Breast epithelium (tissue), 4 donors: ENCODE results near the gene SPTLC1. TPM values are rescaled to one million over a fixed set of nuclear protein-coding genes. Genes with fewer than 3 reads are reported as not detected.
"Not testable (repeated sequence)": the region's sequence is repeated elsewhere in the genome, so short reads cannot be mapped to it uniquely, and the experiment has no call there.

ENCODE experiments used
- DNase-seq, 2 donors: peaks; one replicate each; pipeline ENCODE4 v3.0.0-alpha.2; 2019; ENCODE audit warnings: low spot score in 2 of 2
- H3K27ac ChIP-seq, 2 donors: fragments of 200-600 bp; sonication (generic) in 1 of 2; one replicate each; pipeline ENCODE4 v1.5.1; 2016 to 2019; ENCODE audit warnings: mild to moderate bottlenecking in 1 of 2
- H3K27me3 ChIP-seq, 2 donors: fragments of 200-600 bp; sonication (generic) in 1 of 2; one replicate each; pipeline versions ENCODE4 v1.5.1 to v1.6.0; 2017 to 2019; ENCODE audit warnings: control low read depth in 1 of 2, mild to moderate bottlenecking in 1 of 2
- H3K36me3 ChIP-seq: fragments of 200-600 bp; one replicate; pipeline ENCODE4 v1.5.1; 2019
- H3K4me1 ChIP-seq, 2 donors: fragments of 200-600 bp; sonication (generic); one replicate each; pipeline ENCODE4 v1.5.1; 2016 to 2019; ENCODE audit warnings: control low read depth in 1 of 2
- H3K4me3 ChIP-seq, 3 donors: fragments of 200-600 bp; sonication (generic); 1 replicate in 2 of 3; 2 replicates in 1 of 3; pipeline ENCODE4 v1.5.1; 2016 to 2019; ENCODE audit warnings: mild to moderate bottlenecking in 3 of 3, moderate library complexity in 2 of 3
- H3K9me3 ChIP-seq, 2 donors: fragments of 200-600 bp; sonication (generic) in 1 of 2; one replicate each; pipeline ENCODE4 v1.5.1; 2016 to 2019; ENCODE audit warnings: control low read depth in 1 of 2
- POLR2A ChIP-seq: fragments of 450-650 bp; IDR thresholded peaks from one replicate; pipeline ENCODE4 v1.6.1; 2016; ENCODE audit warnings: antibody characterized with exemption, mild to moderate bottlenecking, moderate library complexity
- POLR2AphosphoS5 ChIP-seq, 3 donors: sonication (generic); formaldehyde crosslinking; IDR thresholded peaks; one replicate each; pipeline ENCODE4 v1.6.1; 2017; ENCODE audit warnings: antibody characterized with exemption in 3 of 3
- intact Hi-C: fragments of 100-400 bp; cut with DNase I; formaldehyde crosslinking; loops from one replicate; pipeline ENCODE4 v1.15.1; 2023; ENCODE audit warnings: low total_unique reads
- total RNA-seq, 3 donors: library from RNA; depleted of rRNA; stranded (reverse); fragments of >200 nt; gene quantifications; one replicate each; pipeline ENCODE4 v1.1.0, GENCODE V29; 2016
- TF ChIP-seq, protein P1 (sequence below), 3 donors: fragments of 450-650 bp; IDR thresholded peaks; one replicate each; pipeline ENCODE4 v1.5.1; 2016 to 2017; ENCODE audit warnings: antibody characterized with exemption in 3 of 3, mild to moderate bottlenecking in 3 of 3, moderate library complexity in 3 of 3

The SPTLC1 gene
- total RNA-seq, 3 donors from 2014 or later = 89.8 to 109 (median 99.7) TPM

DNA sequence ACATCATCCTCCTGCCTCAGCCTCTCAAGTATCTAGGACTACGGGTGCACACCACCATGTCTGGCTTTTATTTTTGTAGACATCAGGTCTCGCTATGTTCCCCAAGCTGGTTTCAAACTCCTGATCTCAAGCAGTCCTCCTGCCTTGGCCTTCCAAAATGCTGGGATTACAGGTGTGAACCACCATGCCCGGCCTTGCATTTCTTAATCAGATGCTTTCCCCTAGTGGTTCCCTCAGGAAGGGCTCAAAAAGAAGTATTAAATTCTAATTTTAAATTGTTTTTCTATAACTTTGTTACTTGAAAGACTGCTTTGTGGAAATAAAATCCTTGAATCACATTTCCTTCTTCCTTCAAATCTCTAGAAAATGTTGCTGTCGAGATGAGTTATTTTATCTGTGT is 85.7 kb downstream of the SPTLC1 start:
- TF ChIP-seq POLR2AphosphoS5 (IDR thresholded peaks at IDR 0.05) (no peak), POLR2A (no peak)
- TF ChIP-seq, protein P1, sequence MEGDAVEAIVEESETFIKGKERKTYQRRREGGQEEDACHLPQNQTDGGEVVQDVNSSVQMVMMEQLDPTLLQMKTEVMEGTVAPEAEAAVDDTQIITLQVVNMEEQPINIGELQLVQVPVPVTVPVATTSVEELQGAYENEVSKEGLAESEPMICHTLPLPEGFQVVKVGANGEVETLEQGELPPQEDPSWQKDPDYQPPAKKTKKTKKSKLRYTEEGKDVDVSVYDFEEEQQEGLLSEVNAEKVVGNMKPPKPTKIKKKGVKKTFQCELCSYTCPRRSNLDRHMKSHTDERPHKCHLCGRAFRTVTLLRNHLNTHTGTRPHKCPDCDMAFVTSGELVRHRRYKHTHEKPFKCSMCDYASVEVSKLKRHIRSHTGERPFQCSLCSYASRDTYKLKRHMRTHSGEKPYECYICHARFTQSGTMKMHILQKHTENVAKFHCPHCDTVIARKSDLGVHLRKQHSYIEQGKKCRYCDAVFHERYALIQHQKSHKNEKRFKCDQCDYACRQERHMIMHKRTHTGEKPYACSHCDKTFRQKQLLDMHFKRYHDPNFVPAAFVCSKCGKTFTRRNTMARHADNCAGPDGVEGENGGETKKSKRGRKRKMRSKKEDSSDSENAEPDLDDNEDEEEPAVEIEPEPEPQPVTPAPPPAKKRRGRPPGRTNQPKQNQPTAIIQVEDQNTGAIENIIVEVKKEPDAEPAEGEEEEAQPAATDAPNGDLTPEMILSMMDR (IDR thresholded peaks at IDR 0.05) = no peak
- Histone ChIP-seq H3K36me3 (peaks cover 4% of the 10 kb centered on the region), H3K27ac (no peak overlapping the region), H3K27me3 (no peaks in the 10 kb centered on the region), H3K4me1 (no peaks in the 10 kb centered on the region), H3K9me3 (no peaks in the 10 kb centered on the region), H3K4me3 (no peak overlapping the region)
- intact Hi-C loops = no loop called here
- DNase-seq = no peak

DNA sequence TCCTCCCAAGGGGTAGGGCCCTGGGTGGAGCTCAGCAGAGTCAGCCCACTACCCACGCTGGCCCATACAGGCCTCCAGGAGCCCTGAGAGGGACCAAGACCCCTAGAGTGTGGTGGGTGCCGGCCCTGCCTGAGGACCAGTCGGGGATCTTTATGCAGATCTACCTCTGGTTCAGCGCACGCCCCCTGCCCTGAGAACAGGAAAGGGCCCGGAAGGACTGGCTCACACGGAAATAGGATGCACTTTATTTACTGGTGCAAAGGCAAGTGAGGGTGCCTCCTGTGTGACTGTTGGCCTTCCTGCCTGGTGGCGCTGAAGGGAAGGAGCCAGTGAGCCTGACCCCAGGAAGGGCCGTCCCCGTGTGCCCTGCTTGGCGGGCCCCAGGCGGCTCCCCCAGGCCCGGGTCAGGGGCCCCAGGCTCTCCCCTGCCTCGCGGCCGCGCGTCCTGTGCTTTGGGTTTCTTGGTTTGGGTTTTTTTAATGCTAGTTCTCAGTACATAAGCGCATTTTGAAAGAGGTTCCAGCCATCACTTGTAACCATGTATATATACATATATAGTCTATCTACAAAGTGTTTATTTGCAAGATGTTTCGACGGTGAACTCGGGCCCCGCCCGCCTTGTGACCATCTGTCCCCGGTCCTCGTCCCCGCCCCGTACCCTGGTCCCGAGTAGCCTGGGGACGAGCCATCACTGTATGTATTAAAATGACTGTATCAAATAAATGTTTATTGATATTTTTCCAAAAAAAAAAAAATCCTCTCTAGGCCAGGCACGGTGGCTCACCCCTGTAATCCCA is 88.8 kb downstream of the SPTLC1 start:
- H3K9me3 ChIP-seq = peaks cover 0 to 7% of the 10 kb centered on the region in 2 donors
- H3K4me3 ChIP-seq = no peak overlapping the region
- no peaks in the 10 kb centered on the region for H3K27me3 ChIP-seq
- DNase-seq = no peak
- no peaks in the 10 kb centered on the region for H3K36me3 ChIP-seq
- no peak overlapping the region for H3K27ac ChIP-seq
- TF ChIP-seq, protein P1 (IDR thresholded peaks at IDR 0.05) = no peak
- intact Hi-C loops = no loop called here
- no peaks in the 10 kb centered on the region for H3K4me1 ChIP-seq

DNA sequence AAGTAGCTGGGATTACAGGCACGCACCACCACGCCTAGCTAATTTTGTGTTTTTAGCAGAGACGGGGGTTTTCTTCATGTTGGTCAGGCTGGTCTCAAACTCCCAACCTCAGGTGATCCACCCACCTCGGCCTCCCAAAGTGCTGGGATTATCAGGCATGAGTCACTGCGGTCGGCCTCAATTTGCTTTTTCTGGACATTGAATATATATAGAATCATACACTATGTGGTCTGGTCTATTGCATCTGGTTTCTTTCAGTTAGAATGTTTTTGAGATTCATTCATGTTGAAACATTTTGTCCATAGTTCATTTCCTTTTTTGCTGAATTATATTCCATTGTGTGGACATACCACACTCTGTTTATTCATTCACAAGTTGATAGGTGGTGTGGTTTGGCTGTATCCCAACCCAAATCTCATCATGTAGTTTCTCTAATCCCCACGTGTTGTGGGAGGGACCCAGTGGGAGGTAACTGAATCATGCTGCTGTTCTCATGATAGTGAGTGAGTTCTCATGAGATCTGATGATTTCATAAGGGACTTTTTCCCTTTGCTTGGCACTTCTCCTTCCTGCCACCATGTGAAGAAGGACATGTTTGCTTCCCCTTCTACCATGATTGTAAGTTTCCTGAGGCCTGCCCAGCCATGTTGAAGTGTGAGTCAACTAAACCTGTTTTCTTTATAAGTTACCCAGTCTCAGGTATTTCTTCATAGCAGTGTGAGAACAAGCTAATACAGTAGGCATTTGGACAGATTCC is 93.2 kb downstream of the SPTLC1 start:
- intact Hi-C loops, H3K4me1 ChIP-seq, H3K27ac ChIP-seq, DNase-seq, H3K4me3 ChIP-seq, H3K27me3 ChIP-seq, H3K36me3 ChIP-seq, H3K9me3 ChIP-seq: not testable (repeated sequence)

DNA sequence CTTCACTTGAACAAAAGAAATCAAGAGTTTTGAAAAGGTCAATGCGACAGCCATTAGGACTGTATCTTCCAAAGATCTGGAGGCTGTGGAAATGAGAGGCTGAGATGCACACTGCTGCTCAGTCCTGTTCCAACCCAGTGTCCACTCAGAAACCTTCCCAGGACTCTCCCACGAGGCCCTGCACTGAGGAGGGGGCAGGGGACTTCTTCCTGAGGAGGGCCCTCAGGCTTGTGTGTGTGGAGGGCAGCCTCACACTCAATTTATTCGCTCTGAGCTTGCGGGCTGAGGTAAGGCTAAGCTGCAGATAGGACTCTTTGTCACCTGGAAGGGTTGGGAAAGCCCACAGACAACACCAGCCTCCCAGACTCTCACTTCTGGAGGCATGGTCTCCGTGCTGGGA is 95.6 kb downstream of the SPTLC1 start:
- no peak overlapping the region for H3K4me3 ChIP-seq
- H3K36me3 ChIP-seq = no peaks in the 10 kb centered on the region
- H3K27me3 ChIP-seq = no peaks in the 10 kb centered on the region
- no peak for TF ChIP-seq POLR2AphosphoS5 (IDR thresholded peaks at IDR 0.05)
- TF ChIP-seq POLR2A = no peak
- no peaks in the 10 kb centered on the region for H3K4me1 ChIP-seq
- intact Hi-C loops = loop anchor here (10.0 kb wide), 1 partner anchor 1755 kb away; no protein-coding TSS in a partner anchor
- no peak overlapping the region for H3K27ac ChIP-seq
- DNase-seq = no peak
- peaks cover 0 to 27% of the 10 kb centered on the region in 2 donors for H3K9me3 ChIP-seq

DNA sequence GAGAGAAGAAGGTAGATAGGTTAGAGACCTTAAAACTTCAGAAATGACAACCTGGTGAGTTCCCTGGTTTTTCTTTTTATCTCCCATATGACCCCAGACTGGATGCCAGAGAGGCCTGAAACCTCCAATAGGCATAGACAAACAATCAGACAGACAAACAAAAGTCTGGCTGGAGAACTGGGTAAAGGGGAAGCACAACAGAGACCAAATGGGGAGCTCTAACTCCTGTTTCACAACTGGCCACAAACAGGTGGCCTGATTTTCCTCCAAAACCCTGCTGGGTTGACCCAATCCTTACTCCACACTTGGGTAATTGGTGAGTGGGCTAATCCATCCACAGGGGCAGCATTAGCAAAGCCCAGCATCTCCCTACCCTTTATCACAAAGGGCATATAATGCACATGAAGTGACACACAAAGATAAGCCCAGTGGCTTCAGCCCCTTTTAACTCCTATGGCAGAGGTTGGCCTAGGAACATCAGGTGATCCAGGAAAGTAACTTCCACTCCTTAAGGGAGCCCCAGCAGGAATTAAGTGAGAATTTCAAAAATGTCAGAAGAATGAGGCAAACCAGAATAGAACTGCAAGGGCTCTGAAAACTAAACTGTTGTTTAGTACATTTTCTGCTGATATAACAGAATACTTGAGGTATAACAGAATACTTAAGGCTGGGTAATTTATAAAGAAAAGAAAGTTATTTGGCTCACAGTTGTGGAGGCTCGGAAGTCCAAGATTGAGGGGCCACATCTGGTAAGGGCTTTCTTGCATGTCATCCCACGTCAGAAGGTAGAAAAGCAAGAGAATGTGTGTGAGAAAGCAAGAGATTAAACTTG is 104.3 kb downstream of the SPTLC1 start:
- DNase-seq = no peak
- intact Hi-C loops = loop anchor here (10.0 kb wide), 1 partner anchor 1764 kb away; no protein-coding TSS in a partner anchor
- Histone ChIP-seq H3K27ac (peak overlapping the region in 1 of 2 donors; percentile 25), H3K36me3 (no peaks in the 10 kb centered on the region), H3K9me3 (peaks cover 0 to 11% of the 10 kb centered on the region in 2 donors), H3K4me1 (no peaks in the 10 kb centered on the region), H3K27me3 (no peaks in the 10 kb centered on the region), H3K4me3 (no peak overlapping the region)
- TF ChIP-seq POLR2A (no peak), POLR2AphosphoS5 (IDR thresholded peaks at IDR 0.05) (no peak)
- TF ChIP-seq, protein P1 (IDR thresholded peaks at IDR 0.05) = no peak

DNA sequence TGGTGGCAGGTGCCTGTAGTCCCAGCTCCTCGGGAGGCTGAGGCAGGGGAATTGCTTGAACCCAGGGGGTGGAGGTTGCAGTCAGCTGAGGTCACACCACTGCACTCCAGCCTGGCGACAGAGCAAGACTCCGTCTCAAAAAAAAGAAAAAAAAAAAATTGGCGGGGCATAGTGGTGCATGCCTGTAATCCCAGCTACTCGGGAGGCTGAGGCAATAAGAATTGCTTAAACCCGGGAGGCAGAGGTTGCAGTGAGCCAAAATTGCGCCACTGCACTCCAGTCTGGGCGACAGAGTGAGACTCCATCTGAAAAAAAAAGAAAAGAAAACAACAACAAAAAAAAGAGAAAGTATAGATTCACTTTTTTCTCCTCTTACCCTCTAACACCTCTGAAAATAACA is 105.0 kb downstream of the SPTLC1 start:
- intact Hi-C loops = loop anchor here (10.0 kb wide), 1 partner anchor 1765 kb away; no protein-coding TSS in a partner anchor
- not testable (repeated sequence) for H3K4me1 ChIP-seq, DNase-seq, H3K27me3 ChIP-seq, H3K9me3 ChIP-seq, H3K27ac ChIP-seq, H3K36me3 ChIP-seq, H3K4me3 ChIP-seq
